ENCODE results near the gene ZDHHC18.

The ZDHHC18 gene

DNA sequence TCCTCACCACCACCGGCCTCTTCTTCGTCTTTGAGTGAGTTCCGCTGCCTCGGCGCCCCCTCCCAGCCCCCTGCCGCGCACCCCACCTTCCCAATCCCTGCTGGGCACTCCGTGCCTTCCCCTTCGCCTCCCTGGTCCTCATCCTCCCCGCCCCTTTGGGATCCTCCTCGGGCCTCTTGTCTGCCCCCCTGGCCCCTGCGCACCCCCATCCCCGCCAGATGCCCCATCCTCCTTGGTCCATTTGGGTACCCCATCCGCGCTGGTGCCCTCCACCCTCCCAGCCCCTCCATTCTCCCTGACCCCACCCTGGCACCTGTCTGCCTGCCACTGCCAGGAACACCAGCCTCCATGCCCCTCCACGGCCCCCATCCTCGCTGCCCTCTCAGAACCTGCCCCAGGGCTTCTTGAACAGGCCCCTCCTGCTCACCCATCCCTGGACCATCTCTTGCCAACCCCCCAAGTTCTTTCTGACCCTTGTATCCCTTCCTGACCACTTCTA is 667 bp downstream of the ZDHHC18 start:
- DNase-seq (ENCODE audit: low read depth) = no peak
- TF ChIP-seq, protein P1, sequence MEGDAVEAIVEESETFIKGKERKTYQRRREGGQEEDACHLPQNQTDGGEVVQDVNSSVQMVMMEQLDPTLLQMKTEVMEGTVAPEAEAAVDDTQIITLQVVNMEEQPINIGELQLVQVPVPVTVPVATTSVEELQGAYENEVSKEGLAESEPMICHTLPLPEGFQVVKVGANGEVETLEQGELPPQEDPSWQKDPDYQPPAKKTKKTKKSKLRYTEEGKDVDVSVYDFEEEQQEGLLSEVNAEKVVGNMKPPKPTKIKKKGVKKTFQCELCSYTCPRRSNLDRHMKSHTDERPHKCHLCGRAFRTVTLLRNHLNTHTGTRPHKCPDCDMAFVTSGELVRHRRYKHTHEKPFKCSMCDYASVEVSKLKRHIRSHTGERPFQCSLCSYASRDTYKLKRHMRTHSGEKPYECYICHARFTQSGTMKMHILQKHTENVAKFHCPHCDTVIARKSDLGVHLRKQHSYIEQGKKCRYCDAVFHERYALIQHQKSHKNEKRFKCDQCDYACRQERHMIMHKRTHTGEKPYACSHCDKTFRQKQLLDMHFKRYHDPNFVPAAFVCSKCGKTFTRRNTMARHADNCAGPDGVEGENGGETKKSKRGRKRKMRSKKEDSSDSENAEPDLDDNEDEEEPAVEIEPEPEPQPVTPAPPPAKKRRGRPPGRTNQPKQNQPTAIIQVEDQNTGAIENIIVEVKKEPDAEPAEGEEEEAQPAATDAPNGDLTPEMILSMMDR (conservative IDR thresholded peaks at IDR 0.05; ENCODE audit: low read depth, low read length) = no peak
- peak overlapping the region; percentile 69 for H3K4me3 ChIP-seq (ENCODE audit: low read depth, low read length)

DNA sequence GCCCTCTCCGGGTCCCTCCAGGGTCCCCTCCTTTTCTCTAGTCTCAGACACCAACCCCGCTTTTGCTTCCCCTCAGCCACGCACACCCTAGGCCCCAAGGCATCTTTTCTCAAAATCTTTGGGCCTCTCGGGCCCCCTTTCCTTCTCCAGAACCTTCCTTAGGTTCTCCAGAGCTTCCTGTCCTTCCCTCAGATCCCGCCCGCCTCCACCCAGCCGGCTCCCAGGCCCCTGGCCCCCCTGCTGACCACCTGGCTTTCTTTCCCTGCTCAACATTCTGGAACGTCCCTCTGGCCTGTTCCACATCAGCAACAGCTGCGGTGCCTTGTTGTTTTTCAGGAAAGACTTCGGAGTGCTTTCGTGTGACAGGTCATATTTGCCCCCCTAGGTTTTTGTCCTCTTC is 1.2 kb downstream of the ZDHHC18 start:
- TF ChIP-seq, protein P1 (conservative IDR thresholded peaks at IDR 0.05; ENCODE audit: low read depth, low read length) = no peak
- H3K4me3 ChIP-seq (ENCODE audit: low read depth, low read length) = peak overlapping the region; percentile 69

DNA sequence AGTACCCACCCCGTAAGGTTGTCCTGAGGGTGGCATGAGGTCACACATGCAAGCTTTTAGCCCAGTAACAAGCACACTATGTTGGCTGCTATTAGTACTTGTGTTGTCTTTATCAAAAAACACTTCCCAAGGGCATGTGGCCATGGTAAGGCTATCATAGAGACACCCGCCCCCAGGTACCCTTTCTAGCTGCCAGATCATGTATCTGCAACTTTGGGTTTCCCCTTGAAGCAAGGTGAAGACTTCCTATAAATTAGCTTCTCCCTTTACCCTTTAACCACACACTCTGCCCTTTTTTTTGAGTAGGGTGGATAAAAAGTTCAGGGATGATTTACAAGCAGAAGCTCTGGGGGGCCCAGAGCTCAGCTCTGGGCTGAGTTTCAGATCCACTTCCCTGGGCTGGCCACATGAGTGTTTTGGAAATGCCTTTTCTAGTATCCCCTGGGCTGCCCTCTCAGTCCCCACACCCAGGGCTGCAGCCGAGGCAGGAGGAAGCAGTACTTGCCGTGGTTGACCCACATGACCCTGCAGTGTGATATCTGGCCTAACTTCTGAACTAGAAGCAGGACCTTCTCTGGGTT is 2.0 kb downstream of the ZDHHC18 start:
- DNase-seq (ENCODE audit: low read depth) = no peak
- TF ChIP-seq, protein P1 (conservative IDR thresholded peaks at IDR 0.05; ENCODE audit: low read depth, low read length) = no peak
- H3K4me3 ChIP-seq (ENCODE audit: low read depth, low read length) = no peak overlapping the region

More for the DNA sequence above, 1.2 kb downstream of the ZDHHC18 start:
- no peak for DNase-seq (ENCODE audit: low read depth)

DNA sequence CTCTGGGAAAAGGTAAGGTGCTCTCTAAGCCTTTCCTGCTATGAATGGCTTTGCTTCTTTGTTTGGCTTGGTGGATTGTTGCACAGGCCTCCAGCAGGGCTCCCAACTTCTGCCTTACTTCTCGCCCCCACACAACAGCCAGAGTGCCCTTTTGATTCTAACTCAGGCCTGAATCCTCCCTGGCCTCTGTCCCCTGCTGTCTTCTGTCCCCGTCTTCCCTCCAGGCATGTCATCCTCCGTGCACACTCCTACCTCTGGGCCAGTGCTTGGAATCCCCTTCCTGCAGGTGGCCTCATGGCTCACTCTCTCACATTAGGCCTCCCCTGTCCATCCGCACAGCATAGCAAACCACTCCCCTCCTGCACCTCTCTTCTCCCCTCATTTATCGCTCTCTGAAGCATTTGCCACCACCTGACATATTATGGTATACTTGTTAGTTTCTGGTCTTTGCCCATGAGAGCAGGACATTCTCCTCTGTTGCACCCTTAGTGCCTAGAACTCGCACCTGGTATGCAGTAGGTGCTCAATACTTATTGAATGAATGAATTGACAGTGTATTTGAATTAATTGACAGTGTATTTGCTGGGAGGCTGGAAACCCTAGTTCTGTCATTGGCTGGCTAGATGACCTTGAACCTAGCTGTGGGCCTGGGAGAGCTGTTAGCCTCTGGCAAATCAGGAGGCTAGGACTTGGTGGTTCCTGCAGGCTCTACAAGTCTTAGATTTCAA is 2.9 kb downstream of the ZDHHC18 start:
- no peak for DNase-seq (ENCODE audit: low read depth)
- TF ChIP-seq, protein P1 (conservative IDR thresholded peaks at IDR 0.05; ENCODE audit: low read depth, low read length) = no peak
- no peak overlapping the region for H3K4me3 ChIP-seq (ENCODE audit: low read depth, low read length)

DNA sequence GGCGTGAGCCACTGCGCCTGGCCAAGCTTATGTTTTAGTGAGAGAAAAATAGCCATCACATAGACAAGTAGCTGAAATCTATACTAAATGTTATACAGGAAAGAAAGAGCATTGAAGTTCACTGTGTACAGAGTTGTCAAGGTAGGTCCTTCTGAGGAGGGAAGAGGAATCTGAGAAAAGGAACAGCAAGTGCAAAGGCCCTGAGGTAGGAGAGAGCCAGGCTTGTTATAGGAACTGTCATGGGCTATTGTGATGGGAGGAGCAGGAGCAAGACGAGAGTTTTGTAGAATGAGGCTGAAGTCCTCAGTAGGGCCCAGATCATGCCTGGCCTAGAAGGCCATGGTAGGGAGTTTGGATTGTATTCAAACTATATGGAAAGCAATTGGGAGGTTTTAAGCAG is 4.6 kb downstream of the ZDHHC18 start:
- DNase-seq (ENCODE audit: low read depth) = no peak
- TF ChIP-seq, protein P1 (conservative IDR thresholded peaks at IDR 0.05; ENCODE audit: low read depth, low read length) = no peak
- no peak overlapping the region for H3K4me3 ChIP-seq (ENCODE audit: low read depth, low read length)

DNA sequence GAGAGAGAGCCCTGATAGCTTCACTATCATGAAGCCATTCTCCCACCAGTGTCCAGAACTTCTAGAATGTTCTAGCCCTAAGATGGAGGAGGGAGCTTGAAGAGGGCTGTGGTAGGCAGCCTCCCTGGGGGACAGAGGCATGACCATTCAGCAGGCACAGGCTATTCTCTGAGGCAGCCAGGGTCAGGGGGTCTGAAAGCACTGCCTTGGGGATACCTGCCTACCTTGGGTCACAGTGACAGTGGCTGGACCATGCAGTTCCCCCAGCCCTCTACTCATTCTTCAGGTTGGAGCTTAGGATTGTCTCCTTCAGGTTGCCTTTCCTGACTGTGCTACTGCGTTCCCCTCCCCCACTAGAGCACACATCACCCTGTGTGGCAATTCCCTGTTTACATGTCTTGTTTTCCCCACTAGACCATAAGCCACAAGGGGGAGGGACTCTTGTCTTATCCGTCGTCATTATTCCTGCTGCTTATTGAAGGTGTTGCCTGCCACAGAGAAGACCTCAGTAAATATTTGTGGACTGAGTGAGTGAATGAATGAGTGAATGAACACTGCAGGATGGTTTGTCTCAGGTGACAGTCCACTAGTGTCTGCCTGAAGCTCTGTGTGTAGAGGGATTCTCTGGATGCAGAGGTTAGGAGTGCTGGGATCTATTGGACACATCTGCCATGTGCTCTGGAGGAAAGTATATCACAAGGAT is 5.2 kb downstream of the ZDHHC18 start:
- TF ChIP-seq, protein P1 (conservative IDR thresholded peaks at IDR 0.05; ENCODE audit: low read depth, low read length) = no peak
- DNase-seq (ENCODE audit: low read depth) = peak; percentile 45
- H3K4me3 ChIP-seq (ENCODE audit: low read depth, low read length) = no peak overlapping the region
